ENCODE measurements around the gene ZC3H7A. TPM values are rescaled to one million over a fixed set of nuclear protein-coding genes. Genes with fewer than 3 reads are reported as not detected.

Gene ZC3H7A
- total and polyA plus RNA-seq, 2 of the 13 experiments (the other 11 are each of a cell fraction or from before 2014, with no cell fraction given) = 29.2 to 36.8 TPM

DNA sequence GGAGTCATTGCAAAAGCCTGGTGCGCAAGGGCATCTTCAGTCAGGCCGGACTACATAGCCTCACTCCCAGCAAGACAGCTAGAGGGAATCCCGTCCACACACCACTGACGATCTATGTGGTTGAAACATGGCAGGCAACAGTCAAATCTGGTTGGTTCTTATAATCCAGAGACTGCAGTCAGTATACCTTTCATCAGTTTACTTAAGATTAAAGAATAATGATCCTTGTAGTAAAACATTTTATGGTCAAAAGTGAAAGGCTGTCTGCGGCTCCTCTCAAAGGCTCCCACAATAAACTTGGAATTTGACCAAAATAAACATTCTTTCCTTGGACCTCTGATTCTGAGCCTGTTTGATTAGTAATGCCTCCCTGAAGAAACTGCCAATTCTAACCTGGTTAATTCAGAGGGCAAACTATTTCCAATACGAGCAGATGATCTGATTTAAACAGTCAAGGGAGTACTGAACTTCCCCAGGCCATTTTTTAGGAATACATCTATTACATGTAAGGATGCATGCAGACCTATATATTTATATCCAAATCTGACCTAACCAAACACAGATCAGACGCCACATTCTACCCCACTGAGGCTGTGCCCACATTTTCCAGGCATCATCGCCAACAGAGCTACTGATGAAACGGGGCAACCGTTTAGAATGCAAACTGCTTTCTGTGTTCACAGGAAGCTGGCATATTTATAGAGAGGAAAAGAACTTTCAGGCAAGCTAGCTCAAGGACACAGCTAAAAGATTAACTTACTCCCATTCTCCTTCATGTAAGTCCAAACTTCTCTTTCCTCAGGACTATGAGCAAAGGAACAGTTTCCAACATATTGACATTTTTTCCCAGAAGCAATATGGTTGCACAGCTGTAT lies 39.1 kb downstream of the ZC3H7A start (continued):
- TF ChIP-seq, protein P1, sequence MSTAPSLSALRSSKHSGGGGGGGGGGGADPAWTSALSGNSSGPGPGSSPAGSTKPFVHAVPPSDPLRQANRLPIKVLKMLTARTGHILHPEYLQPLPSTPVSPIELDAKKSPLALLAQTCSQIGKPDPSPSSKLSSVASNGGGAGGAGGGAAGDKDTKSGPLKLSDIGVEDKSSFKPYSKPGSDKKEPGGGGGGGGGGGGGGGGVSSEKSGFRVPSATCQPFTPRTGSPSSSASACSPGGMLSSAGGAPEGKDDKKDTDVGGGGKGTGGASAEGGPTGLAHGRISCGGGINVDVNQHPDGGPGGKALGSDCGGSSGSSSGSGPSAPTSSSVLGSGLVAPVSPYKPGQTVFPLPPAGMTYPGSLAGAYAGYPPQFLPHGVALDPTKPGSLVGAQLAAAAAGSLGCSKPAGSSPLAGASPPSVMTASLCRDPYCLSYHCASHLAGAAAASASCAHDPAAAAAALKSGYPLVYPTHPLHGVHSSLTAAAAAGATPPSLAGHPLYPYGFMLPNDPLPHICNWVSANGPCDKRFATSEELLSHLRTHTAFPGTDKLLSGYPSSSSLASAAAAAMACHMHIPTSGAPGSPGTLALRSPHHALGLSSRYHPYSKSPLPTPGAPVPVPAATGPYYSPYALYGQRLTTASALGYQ (CRISPR knock-in tag; IDR thresholded peaks at IDR 0.05) = peak; percentile 84
- no peak for TF ChIP-seq XRCC5 (optimal IDR thresholded peaks at IDR 0.05; ENCODE audit: low read length)
- no peak for TF ChIP-seq NR2C2 (CRISPR knock-in tag; IDR thresholded peaks at IDR 0.05; ENCODE audit: borderline replicate concordance)
- TF ChIP-seq, protein P2, sequence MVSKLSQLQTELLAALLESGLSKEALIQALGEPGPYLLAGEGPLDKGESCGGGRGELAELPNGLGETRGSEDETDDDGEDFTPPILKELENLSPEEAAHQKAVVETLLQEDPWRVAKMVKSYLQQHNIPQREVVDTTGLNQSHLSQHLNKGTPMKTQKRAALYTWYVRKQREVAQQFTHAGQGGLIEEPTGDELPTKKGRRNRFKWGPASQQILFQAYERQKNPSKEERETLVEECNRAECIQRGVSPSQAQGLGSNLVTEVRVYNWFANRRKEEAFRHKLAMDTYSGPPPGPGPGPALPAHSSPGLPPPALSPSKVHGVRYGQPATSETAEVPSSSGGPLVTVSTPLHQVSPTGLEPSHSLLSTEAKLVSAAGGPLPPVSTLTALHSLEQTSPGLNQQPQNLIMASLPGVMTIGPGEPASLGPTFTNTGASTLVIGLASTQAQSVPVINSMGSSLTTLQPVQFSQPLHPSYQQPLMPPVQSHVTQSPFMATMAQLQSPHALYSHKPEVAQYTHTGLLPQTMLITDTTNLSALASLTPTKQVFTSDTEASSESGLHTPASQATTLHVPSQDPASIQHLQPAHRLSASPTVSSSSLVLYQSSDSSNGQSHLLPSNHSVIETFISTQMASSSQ (IDR thresholded peaks at IDR 0.05; ENCODE audit: low read depth) = no peak
- TF ChIP-seq, protein P2 (CRISPR knock-in tag; IDR thresholded peaks at IDR 0.05; ENCODE audit: borderline replicate concordance) = peak; percentile 46; the same call in 1 of the 2 replicates
- TF ChIP-seq, protein P3, sequence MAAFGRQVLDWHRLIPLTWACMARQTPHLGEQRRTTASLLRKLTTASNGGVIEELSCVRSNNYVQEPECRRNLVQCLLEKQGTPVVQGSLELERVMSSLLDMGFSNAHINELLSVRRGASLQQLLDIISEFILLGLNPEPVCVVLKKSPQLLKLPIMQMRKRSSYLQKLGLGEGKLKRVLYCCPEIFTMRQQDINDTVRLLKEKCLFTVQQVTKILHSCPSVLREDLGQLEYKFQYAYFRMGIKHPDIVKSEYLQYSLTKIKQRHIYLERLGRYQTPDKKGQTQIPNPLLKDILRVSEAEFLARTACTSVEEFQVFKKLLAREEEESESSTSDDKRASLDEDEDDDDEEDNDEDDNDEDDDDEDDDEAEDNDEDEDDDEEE (CRISPR knock-in tag; IDR thresholded peaks at IDR 0.05) = no peak
- no peak for TF ChIP-seq ZSCAN22 (CRISPR knock-in tag; IDR thresholded peaks at IDR 0.05)
- TF ChIP-seq, protein P4, sequence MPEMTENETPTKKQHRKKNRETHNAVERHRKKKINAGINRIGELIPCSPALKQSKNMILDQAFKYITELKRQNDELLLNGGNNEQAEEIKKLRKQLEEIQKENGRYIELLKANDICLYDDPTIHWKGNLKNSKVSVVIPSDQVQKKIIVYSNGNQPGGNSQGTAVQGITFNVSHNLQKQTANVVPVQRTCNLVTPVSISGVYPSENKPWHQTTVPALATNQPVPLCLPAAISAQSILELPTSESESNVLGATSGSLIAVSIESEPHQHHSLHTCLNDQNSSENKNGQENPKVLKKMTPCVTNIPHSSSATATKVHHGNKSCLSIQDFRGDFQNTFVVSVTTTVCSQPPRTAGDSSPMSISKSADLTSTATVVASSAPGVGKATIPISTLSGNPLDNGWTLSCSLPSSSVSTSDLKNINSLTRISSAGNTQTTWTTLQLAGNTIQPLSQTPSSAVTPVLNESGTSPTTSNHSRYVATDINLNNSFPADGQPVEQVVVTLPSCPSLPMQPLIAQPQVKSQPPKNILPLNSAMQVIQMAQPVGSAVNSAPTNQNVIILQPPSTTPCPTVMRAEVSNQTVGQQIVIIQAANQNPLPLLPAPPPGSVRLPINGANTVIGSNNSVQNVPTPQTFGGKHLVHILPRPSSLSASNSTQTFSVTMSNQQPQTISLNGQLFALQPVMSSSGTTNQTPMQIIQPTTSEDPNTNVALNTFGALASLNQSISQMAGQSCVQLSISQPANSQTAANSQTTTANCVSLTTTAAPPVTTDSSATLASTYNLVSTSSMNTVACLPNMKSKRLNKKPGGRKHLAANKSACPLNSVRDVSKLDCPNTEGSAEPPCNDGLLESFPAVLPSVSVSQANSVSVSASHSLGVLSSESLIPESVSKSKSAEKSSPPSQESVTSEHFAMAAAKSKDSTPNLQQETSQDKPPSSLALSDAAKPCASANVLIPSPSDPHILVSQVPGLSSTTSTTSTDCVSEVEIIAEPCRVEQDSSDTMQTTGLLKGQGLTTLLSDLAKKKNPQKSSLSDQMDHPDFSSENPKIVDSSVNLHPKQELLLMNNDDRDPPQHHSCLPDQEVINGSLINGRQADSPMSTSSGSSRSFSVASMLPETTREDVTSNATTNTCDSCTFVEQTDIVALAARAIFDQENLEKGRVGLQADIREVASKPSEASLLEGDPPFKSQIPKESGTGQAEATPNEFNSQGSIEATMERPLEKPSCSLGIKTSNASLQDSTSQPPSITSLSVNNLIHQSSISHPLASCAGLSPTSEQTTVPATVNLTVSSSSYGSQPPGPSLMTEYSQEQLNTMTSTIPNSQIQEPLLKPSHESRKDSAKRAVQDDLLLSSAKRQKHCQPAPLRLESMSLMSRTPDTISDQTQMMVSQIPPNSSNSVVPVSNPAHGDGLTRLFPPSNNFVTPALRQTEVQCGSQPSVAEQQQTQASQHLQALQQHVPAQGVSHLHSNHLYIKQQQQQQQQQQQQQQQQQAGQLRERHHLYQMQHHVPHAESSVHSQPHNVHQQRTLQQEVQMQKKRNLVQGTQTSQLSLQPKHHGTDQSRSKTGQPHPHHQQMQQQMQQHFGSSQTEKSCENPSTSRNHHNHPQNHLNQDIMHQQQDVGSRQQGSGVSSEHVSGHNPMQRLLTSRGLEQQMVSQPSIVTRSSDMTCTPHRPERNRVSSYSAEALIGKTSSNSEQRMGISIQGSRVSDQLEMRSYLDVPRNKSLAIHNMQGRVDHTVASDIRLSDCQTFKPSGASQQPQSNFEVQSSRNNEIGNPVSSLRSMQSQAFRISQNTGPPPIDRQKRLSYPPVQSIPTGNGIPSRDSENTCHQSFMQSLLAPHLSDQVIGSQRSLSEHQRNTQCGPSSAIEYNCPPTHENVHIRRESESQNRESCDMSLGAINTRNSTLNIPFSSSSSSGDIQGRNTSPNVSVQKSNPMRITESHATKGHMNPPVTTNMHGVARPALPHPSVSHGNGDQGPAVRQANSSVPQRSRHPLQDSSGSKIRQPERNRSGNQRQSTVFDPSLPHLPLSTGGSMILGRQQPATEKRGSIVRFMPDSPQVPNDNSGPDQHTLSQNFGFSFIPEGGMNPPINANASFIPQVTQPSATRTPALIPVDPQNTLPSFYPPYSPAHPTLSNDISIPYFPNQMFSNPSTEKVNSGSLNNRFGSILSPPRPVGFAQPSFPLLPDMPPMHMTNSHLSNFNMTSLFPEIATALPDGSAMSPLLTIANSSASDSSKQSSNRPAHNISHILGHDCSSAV (CRISPR knock-in tag; IDR thresholded peaks at IDR 0.05; ENCODE audit: borderline replicate concordance) = no peak
- no peak for TF ChIP-seq LCORL (IDR thresholded peaks at IDR 0.05)
- TF ChIP-seq LCORL (CRISPR knock-in tag; IDR thresholded peaks at IDR 0.05) = peak; percentile 79
- 0 out of 2 replicates have a peak, but pooled peaks have one; percentile 30 for TF ChIP-seq TBX2 (CRISPR knock-in tag; IDR thresholded peaks at IDR 0.05; ENCODE audit: borderline replicate concordance)
- peak; percentile 78 for TF ChIP-seq FOXA3 (CRISPR knock-in tag; IDR thresholded peaks at IDR 0.05)
- TF ChIP-seq HNF4A (CRISPR knock-in tag; IDR thresholded peaks at IDR 0.05) = peak; percentile 75

Data from HepG2 (cell line).